AG09309 (cell line): Measurements from ENCODE around the gene SCN3B.
"Not testable (repeated sequence)": the region's sequence is repeated elsewhere in the genome, so short reads cannot be mapped to it uniquely, and the experiment has no call there.

Experiments
- DNase-seq: peaks from one replicate; pipeline ENCODE4 v3.0.0-alpha.2; 2010; ENCODE audit warnings: low read depth
- H3K4me3 ChIP-seq: 2 replicates; pipeline ENCODE4 v1.5.1; 2011; ENCODE audit warnings: mild to moderate bottlenecking, low read depth, low read length, moderate library complexity; ENCODE audit not compliant: control insufficient read depth
- CTCF ChIP-seq: IDR thresholded peaks from 2 replicates; pipeline ENCODE4 v1.5.1; 2011; ENCODE audit warnings: mild to moderate bottlenecking, low read depth, low read length, inconsistent platforms; ENCODE audit not compliant: insufficient read depth, control insufficient read depth; ENCODE audit errors: missing control alignments

Gene SCN3B

GRCh38 chr11:123671534-123671933 lies 17.1 kb upstream of the SCN3B start:
- no peak for DNase-seq
- TF ChIP-seq CTCF: no peak
- H3K4me3 ChIP-seq: no peak overlapping the region

- no peak for TF ChIP-seq CTCF
- DNase-seq: no peak
- no peak overlapping the region for H3K4me3 ChIP-seq
Measured at GRCh38 chr11:123670081-123670480, 15.7 kb upstream of the SCN3B start.

GRCh38 chr11:123665306-123665705 lies 10.9 kb upstream of the SCN3B start:
- no peak for DNase-seq
- no peak for TF ChIP-seq CTCF
- H3K4me3 ChIP-seq: no peak overlapping the region

- not testable (repeated sequence) for H3K4me3 ChIP-seq, DNase-seq
Measured at GRCh38 chr11:123659965-123660364, 5.5 kb upstream of the SCN3B start.

GRCh38 chr11:123659311-123659710 lies 4.9 kb upstream of the SCN3B start:
- no peak overlapping the region for H3K4me3 ChIP-seq

GRCh38 chr11:123653827-123654565 lies 428 bp downstream of the SCN3B start:
- peak overlapping the region; percentile 65 for H3K4me3 ChIP-seq
- TF ChIP-seq CTCF: no peak
- no peak for DNase-seq

More at GRCh38 chr11:123659311-123659710, 4.9 kb upstream of the SCN3B start:
- DNase-seq: no peak
- TF ChIP-seq CTCF: no peak

GRCh38 chr11:123653483-123653826 lies 969 bp downstream of the SCN3B start:
- H3K4me3 ChIP-seq: no peak overlapping the region
- no peak for TF ChIP-seq CTCF

More at GRCh38 chr11:123653483-123653826, 969 bp downstream of the SCN3B start:
- DNase-seq: no peak
